Mucosa of descending colon (tissue), 3 donors: ENCODE results near the gene GALNT11. TPM values are rescaled to one million over a fixed set of nuclear protein-coding genes. Genes with fewer than 3 reads are reported as not detected.
"Not testable (repeated sequence)": the region's sequence is repeated elsewhere in the genome, so short reads cannot be mapped to it uniquely, and the experiment has no call there.

ENCODE experiments used
- ATAC-seq: fragments of 200-7000 bp; cut with Tn5 transposase; one replicate; pipeline ENCODE4 v1.9.1; 2020; ENCODE audit warnings: mild to moderate bottlenecking, moderate library complexity
- DNase-seq, 3 donors: peaks; one replicate each; pipeline ENCODE4 v3.0.0-alpha.2; 2020
- H3K36me3 ChIP-seq: fragments of 200-600 bp; one replicate; pipeline ENCODE4 v1.8.0; 2021; ENCODE audit warnings: low read depth, mild to moderate bottlenecking
- H3K4me1 ChIP-seq: fragments of 200-600 bp; one replicate; pipeline ENCODE4 v1.8.0; 2021; ENCODE audit warnings: low read depth, mild to moderate bottlenecking
- H3K4me3 ChIP-seq: fragments of 200-600 bp; one replicate; pipeline ENCODE4 v1.8.0; 2021; ENCODE audit warnings: mild to moderate bottlenecking
- H3K9me3 ChIP-seq: fragments of 200-600 bp; one replicate; pipeline ENCODE4 v1.8.0; 2021; ENCODE audit warnings: mild to moderate bottlenecking
- intact Hi-C, 2 donors: fragments of 100-400 bp; cut with DNase I in 1 of 2; cut with micrococcal nuclease in 1 of 2; formaldehyde crosslinking; loops; one replicate each; pipeline versions ENCODE4 v1.11.0 to v1.11.1; 2022; cut with DNase I, micrococcal nuclease
- total RNA-seq, 3 donors: library from RNA; stranded (reverse); fragmentation: NEBNext Ultra II Directional in 2 of 3; extraction: Animal tissue kit (Norgen Biotek cat#: 25700) in 2 of 3; gene quantifications; one replicate each; pipeline versions ENCODE4 v1.2.1 to v1.2.4, GENCODE V29; 2021 to 2023
- TF ChIP-seq, protein P1 (sequence below): fragments of 200-600 bp; IDR thresholded peaks from one replicate; pipeline ENCODE4 v1.8.0; 2022; ENCODE audit warnings: antibody characterized with exemption, mild to moderate bottlenecking
- donor health status: DM: no; HTN: no; CAD: no; lungs with moderate emphysema.
- donor health status: DM: no; HTN: no; CAD: no.
- donor health status: DM: no; HTN: yes; CAD: no.

Gene GALNT11
- total RNA-seq, 3 donors from 2014 or later = 16.2 to 29.3 (median 21.9) TPM

DNA sequence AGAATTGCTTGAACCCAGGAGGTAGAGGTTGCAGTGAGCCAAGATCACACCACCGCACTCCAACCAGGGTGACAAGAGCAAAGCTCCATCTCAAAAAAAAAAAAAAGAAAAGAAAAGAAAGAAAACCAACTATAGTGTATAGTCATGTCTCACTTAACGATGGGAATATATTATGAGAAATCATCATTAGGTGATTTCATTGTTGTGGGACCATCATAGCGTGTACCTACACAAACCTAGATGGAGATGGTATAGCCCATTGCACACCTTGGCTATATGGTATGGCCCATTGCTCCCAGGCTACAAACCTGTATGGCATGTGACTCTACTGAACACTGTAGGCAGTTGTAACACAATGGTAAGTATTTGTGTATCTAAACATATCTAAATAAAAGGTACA lies 8.5 kb upstream of the GALNT11 start:
- intact Hi-C loops = no loop called here
- Histone ChIP-seq H3K4me3 (no peak overlapping the region), H3K4me1 (no peaks in the 10 kb centered on the region), H3K36me3 (no peaks in the 10 kb centered on the region), H3K9me3 (no peaks in the 10 kb centered on the region)
- DNase-seq = no peak
- TF ChIP-seq, protein P1, sequence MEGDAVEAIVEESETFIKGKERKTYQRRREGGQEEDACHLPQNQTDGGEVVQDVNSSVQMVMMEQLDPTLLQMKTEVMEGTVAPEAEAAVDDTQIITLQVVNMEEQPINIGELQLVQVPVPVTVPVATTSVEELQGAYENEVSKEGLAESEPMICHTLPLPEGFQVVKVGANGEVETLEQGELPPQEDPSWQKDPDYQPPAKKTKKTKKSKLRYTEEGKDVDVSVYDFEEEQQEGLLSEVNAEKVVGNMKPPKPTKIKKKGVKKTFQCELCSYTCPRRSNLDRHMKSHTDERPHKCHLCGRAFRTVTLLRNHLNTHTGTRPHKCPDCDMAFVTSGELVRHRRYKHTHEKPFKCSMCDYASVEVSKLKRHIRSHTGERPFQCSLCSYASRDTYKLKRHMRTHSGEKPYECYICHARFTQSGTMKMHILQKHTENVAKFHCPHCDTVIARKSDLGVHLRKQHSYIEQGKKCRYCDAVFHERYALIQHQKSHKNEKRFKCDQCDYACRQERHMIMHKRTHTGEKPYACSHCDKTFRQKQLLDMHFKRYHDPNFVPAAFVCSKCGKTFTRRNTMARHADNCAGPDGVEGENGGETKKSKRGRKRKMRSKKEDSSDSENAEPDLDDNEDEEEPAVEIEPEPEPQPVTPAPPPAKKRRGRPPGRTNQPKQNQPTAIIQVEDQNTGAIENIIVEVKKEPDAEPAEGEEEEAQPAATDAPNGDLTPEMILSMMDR = no peak
- no peak for ATAC-seq

- intact Hi-C loops, H3K9me3 ChIP-seq, H3K36me3 ChIP-seq, ATAC-seq, DNase-seq, H3K4me1 ChIP-seq, H3K4me3 ChIP-seq: not testable (repeated sequence)
These were observed 7.8 kb upstream of the GALNT11 start for GRCh38 chr7:152017683-152018082.

GRCh38 chr7:152021740-152022139 lies 3.7 kb upstream of the GALNT11 start:
- DNase-seq, intact Hi-C loops, H3K9me3 ChIP-seq, H3K4me1 ChIP-seq, H3K4me3 ChIP-seq, ATAC-seq, H3K36me3 ChIP-seq: not testable (repeated sequence)

DNA sequence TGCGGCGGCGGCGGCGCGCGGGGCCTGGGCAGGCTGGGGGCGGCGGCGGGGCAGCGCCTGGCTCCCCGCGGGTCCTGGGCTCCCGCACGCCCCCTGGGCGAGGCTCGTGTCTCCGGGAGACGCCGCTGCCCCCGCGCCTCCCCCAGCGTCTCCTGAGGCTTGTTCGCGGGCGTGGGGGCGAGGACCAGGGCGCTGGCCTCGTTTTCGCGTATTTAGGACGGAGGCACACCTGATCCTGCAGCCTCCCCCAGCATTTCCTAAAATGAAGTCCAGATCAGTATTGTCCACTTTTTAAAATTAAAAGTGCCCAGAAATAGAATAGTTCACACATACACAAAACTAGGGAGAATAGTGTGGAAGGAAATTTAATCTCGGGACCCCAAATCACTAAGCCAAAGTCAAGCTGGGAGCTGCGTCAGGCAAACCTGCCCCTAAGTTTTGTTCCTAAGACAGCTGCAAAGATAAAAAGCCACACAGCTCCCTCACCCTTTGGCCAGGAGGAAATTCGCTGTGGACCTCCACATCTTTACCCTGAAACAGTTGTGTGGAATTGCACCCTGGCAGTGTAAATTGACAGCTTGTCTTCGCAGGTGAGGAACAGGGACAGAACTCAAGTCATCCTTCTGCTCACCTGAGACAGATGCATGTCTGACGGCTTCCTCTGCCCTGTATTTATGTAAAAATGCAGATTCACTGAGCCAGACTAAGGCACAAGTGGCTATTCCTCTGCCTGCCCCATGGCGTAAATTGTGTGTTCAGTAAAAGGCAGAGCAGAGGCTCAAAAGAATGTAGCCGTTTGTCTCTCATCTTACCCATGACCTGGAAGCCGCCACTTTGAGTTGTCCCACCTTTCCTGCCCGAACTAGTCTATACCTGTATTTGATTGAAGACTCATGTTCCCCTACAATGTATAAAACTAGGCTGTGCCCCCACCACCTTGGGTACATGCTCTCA lies 740 bp downstream of the GALNT11 start:
- intact Hi-C loops = no loop called here
- ATAC-seq (no peak), DNase-seq (no peak)
- Histone ChIP-seq H3K9me3 (no peaks in the 10 kb centered on the region), H3K36me3 (no peaks in the 10 kb centered on the region), H3K4me1 (no peaks in the 10 kb centered on the region), H3K4me3 (peak overlapping the region; percentile 45)
- TF ChIP-seq, protein P1 = no peak

- H3K36me3 ChIP-seq, H3K4me1 ChIP-seq, H3K4me3 ChIP-seq, H3K9me3 ChIP-seq, intact Hi-C loops, ATAC-seq, DNase-seq: not testable (repeated sequence)
These were observed 2.3 kb downstream of the GALNT11 start for GRCh38 chr7:152027491-152028365.

GRCh38 chr7:152030059-152030458 lies 4.6 kb downstream of the GALNT11 start:
- ATAC-seq, H3K9me3 ChIP-seq, H3K4me3 ChIP-seq, H3K36me3 ChIP-seq, intact Hi-C loops, H3K4me1 ChIP-seq: not testable (repeated sequence)
- peak in 2 of 3 donors; percentile 41 to 59 for DNase-seq

DNA sequence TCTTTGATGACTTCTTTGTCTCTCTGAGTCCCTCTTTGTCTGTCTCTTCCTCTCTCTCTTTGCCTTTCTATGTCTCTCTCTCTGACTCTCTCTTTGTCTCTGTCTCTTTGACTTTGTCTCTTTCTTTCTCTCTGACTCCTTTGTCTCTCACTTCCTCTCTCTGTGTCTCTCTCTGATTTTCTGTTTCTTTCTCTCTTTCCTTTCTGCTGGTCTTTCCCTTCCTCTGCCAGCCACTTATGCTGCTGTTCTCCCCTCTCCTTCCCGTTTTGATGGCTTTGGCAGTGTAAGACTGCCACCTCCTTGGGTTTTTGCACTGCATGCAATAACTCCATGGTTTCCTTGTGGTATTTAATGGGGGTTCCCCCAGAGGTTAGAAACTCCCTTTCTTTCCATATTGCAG lies 5.2 kb downstream of the GALNT11 start:
- DNase-seq, ATAC-seq, H3K4me3 ChIP-seq, H3K36me3 ChIP-seq, intact Hi-C loops, H3K9me3 ChIP-seq, H3K4me1 ChIP-seq: not testable (repeated sequence)

GRCh38 chr7:152035817-152036216 lies 10.3 kb downstream of the GALNT11 start:
- Histone ChIP-seq H3K4me3 (no peak overlapping the region), H3K36me3 (no peaks in the 10 kb centered on the region), H3K4me1 (no peaks in the 10 kb centered on the region), H3K9me3 (peaks cover 37% of the 10 kb centered on the region)
- DNase-seq (no peak), ATAC-seq (no peak)
- intact Hi-C loops = no loop called here
- TF ChIP-seq, protein P1 = no peak

- H3K9me3 ChIP-seq = peaks cover 37% of the 10 kb centered on the region
- ATAC-seq, H3K4me3 ChIP-seq, intact Hi-C loops, H3K36me3 ChIP-seq, H3K4me1 ChIP-seq, DNase-seq: not testable (repeated sequence)
These were observed 12.9 kb downstream of the GALNT11 start for GRCh38 chr7:152038410-152038809.

DNA sequence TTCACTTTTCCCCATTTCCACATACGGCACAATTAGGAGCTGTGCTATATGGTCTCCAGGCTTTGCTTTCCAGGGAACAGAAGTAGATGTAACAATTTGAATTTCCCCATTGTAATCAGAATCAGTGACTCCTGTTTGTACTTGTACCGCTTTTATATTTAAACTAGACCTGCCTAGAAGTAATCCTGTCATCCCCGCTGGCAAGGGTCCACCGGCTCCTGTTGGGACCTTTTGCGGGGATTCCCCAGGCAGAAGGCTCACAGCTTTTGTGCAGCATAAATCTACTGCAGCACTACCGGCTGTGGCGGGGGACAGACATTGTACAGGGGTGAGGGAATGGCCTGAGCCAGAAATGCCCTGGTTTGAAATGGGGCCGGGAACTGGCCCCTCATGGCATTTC lies 17.6 kb downstream of the GALNT11 start:
- H3K36me3 ChIP-seq, ATAC-seq, intact Hi-C loops, DNase-seq, H3K4me3 ChIP-seq, H3K4me1 ChIP-seq: not testable (repeated sequence)
- H3K9me3 ChIP-seq = peaks cover 42% of the 10 kb centered on the region

GRCh38 chr7:152044909-152045308 lies 19.4 kb downstream of the GALNT11 start:
- intact Hi-C loops, DNase-seq, ATAC-seq, H3K4me3 ChIP-seq, H3K36me3 ChIP-seq, H3K4me1 ChIP-seq: not testable (repeated sequence)
- H3K9me3 ChIP-seq = peaks cover 24% of the 10 kb centered on the region
